ENCODE results near the gene TBL3.

TBL3 gene

DNA sequence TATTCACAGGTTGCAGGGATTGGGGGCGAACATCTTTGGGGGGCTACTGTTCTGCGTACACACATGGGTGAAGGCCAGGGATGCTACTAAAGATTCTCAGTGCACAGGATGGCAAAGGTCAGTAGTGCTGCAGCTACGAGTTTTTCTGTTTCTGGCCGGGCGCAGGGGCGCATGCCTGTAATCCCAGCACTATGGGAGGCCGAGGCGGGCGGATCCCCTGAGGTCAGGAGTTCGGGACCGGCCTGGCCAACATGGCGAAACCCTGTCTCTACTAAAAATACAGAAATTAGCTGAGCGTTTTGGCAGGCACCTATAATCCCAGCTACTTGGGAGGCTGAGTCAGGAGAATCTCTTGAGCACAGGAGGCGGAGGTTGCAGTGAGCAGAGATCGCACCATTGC is 41.7 kb downstream of the TBL3 start:
- Histone ChIP-seq H3K9ac (ENCODE audit: low read length) (no peak overlapping the region), H3K27ac (ENCODE audit: low read length) (no peak overlapping the region)

DNA sequence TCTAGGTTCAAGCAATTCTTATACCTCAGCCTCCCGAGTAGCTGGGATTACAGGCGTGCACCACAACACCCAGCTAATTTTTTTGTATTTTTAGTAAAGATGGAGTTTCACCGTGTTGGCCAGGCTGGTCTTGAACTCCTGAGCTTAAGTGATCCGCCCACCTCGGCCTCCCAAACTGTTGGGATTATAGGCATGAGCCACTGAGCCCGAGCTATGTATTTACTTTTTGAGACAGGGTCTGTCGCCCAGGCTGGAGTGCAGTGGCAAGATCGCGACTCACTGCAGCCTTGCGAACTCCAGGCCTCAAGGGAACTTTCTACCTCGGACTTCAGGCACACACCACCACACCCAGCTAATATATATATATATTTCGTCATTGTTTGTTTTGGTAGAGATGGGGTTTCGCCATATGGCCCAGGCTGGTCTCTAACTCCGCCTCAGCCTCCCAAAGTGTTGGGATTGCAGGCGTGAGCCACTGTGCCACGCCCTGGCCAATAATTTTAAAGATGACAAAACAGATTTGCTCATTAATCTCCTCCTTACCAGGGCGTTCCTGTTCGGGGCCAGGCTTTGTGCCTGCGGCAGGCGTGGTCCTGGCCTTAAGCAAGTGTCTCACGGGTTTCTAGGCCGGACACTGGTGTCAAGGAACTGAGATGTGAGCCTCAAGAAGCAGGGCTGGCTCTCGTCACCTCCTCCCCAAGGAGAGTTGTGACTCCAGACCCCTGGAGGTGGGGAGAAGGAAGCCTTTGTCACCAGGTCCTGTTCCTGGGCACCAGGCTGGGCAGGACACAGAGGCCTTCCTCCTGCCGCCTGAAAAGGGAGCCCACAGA is 43.5 kb downstream of the TBL3 start:
- Histone ChIP-seq H3K36me3 (replicated peaks; ENCODE audit: insufficient read depth, low read length) (no peaks in the 10 kb centered on the region), H3K9me2 (replicated peaks; ENCODE audit: insufficient read depth, low read length) (no peaks in the 10 kb centered on the region), H3F3A (ENCODE audit: insufficient read depth, low read length) (no peaks in the 10 kb centered on the region), H2AFZ (ENCODE audit: low read length) (no peak overlapping the region), H3K4me1 (ENCODE audit: low read length) (0 out of 2 replicates have a peak, but pooled peaks cover 3% of the 10 kb centered on the region), H4K20me1 (ENCODE audit: insufficient read depth, low read length) (no peaks in the 10 kb centered on the region), H3K4me3 (ENCODE audit: low read length) (no peak overlapping the region), H3K27ac (ENCODE audit: low read length) (no peak overlapping the region), H3K79me2 (ENCODE audit: low read length) (peaks cover 3% of the 10 kb centered on the region), H3K9me3 (replicated peaks; ENCODE audit: insufficient read depth, low read length) (no peaks in the 10 kb centered on the region), H3K4me2 (ENCODE audit: low read depth, low read length) (no peak overlapping the region), H3K27me3 (replicated peaks; ENCODE audit: insufficient read depth, low read length) (peaks cover 16% of the 10 kb centered on the region), H3K9ac (ENCODE audit: low read length) (no peak overlapping the region)
- peak; percentile 3 for DNase-seq
- no peak for TF ChIP-seq EZH2phosphoT487 (IDR thresholded peaks at IDR 0.05; ENCODE audit: low read length)
- no peak for TF ChIP-seq EZH2 (optimal IDR thresholded peaks at IDR 0.05; ENCODE audit: low read depth, low read length)

More for the DNA sequence above, 41.7 kb downstream of the TBL3 start:
- H3K4me2 ChIP-seq (ENCODE audit: low read depth, low read length), result no peak overlapping the region
- no peaks in the 10 kb centered on the region for H4K20me1 ChIP-seq (ENCODE audit: insufficient read depth, low read length)
- TF ChIP-seq, protein P1, sequence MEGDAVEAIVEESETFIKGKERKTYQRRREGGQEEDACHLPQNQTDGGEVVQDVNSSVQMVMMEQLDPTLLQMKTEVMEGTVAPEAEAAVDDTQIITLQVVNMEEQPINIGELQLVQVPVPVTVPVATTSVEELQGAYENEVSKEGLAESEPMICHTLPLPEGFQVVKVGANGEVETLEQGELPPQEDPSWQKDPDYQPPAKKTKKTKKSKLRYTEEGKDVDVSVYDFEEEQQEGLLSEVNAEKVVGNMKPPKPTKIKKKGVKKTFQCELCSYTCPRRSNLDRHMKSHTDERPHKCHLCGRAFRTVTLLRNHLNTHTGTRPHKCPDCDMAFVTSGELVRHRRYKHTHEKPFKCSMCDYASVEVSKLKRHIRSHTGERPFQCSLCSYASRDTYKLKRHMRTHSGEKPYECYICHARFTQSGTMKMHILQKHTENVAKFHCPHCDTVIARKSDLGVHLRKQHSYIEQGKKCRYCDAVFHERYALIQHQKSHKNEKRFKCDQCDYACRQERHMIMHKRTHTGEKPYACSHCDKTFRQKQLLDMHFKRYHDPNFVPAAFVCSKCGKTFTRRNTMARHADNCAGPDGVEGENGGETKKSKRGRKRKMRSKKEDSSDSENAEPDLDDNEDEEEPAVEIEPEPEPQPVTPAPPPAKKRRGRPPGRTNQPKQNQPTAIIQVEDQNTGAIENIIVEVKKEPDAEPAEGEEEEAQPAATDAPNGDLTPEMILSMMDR (IDR thresholded peaks at IDR 0.05; ENCODE audit: low read length), result no peak
- TF ChIP-seq EZH2 (optimal IDR thresholded peaks at IDR 0.05; ENCODE audit: low read depth, low read length) (no peak), EZH2phosphoT487 (IDR thresholded peaks at IDR 0.05; ENCODE audit: low read length) (no peak)
- no peaks in the 10 kb centered on the region for H3K9me3 ChIP-seq (replicated peaks; ENCODE audit: insufficient read depth, low read length)
- no peak for DNase-seq
- peaks cover 17% of the 10 kb centered on the region for H3K79me2 ChIP-seq (ENCODE audit: low read length)
- no peaks in the 10 kb centered on the region for H3K36me3 ChIP-seq (replicated peaks; ENCODE audit: insufficient read depth, low read length)
- no peaks in the 10 kb centered on the region for H3K27me3 ChIP-seq (replicated peaks; ENCODE audit: insufficient read depth, low read length)
- no peaks in the 10 kb centered on the region for H3F3A ChIP-seq (ENCODE audit: insufficient read depth, low read length)
- H2AFZ ChIP-seq (ENCODE audit: low read length), result no peak overlapping the region
- no peak overlapping the region for H3K4me3 ChIP-seq (ENCODE audit: low read length)
- H3K4me1 ChIP-seq (ENCODE audit: low read length), result peaks cover 4% of the 10 kb centered on the region; the same call in 1 of the 2 replicates
- no peaks in the 10 kb centered on the region for H3K9me2 ChIP-seq (replicated peaks; ENCODE audit: insufficient read depth, low read length)

DNA sequence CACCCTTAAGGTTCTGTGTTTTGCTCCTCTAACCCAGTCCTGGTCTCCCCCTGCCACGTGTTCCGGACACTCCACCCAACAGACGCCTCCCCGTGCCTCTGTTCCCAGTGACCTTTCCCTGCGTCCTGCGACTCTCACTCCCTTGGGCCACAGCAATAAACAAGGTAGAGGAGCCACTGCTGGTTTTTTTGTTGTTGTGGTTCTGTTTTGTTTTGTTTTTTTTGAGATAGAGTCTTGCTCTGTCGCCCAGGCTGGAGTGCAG is 44.0 kb downstream of the TBL3 start:
- no peaks in the 10 kb centered on the region for H3K79me2 ChIP-seq (ENCODE audit: low read length)
- DNase-seq, result no peak
- no peak overlapping the region for H3K9ac ChIP-seq (ENCODE audit: low read length)
- no peaks in the 10 kb centered on the region for H4K20me1 ChIP-seq (ENCODE audit: insufficient read depth, low read length)
- no peaks in the 10 kb centered on the region for H3F3A ChIP-seq (ENCODE audit: insufficient read depth, low read length)
- no peaks in the 10 kb centered on the region for H3K9me3 ChIP-seq (replicated peaks; ENCODE audit: insufficient read depth, low read length)
- H3K27ac ChIP-seq (ENCODE audit: low read length), result no peak overlapping the region
- no peaks in the 10 kb centered on the region for H3K4me1 ChIP-seq (ENCODE audit: low read length)
- no peak overlapping the region for H3K4me3 ChIP-seq (ENCODE audit: low read length)
- no peak overlapping the region for H3K4me2 ChIP-seq (ENCODE audit: low read depth, low read length)
- H3K9me2 ChIP-seq (replicated peaks; ENCODE audit: insufficient read depth, low read length), result no peaks in the 10 kb centered on the region
- no peaks in the 10 kb centered on the region for H3K36me3 ChIP-seq (replicated peaks; ENCODE audit: insufficient read depth, low read length)
- TF ChIP-seq EZH2phosphoT487 (IDR thresholded peaks at IDR 0.05; ENCODE audit: low read length), result no peak
- TF ChIP-seq, protein P1 (IDR thresholded peaks at IDR 0.05; ENCODE audit: low read length), result no peak
- TF ChIP-seq EZH2 (optimal IDR thresholded peaks at IDR 0.05; ENCODE audit: low read depth, low read length), result no peak
- no peak overlapping the region for H2AFZ ChIP-seq (ENCODE audit: low read length)
- peaks cover 21% of the 10 kb centered on the region for H3K27me3 ChIP-seq (replicated peaks; ENCODE audit: insufficient read depth, low read length)

DNA sequence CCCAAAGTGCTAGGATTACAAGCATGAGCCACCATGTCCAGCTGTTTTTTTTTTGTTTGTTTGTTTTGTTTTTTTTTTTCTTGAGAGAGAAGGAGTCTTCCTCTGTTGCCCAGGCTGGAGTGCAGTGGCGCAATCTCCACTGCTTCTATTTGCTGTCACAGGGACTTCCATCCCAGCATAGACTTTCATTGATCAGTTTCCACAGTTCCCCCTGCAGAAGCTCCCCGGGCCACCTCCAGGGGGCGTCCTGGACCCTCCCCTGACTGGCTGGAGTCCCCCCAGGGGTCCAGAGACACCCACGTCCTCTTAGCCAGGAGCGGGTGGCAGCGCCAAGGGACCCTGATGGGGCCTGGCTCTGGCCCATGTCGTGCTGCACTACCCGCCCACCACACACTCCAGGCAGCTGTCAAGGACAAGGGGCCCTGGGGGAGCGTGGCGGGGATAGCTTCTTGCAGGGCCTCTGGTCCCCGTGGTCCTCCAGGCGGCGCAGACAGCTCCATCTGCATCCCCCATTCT is 44.6 kb downstream of the TBL3 start:
- Histone ChIP-seq H3K4me1 (ENCODE audit: low read length) (no peaks in the 10 kb centered on the region), H3K36me3 (replicated peaks; ENCODE audit: insufficient read depth, low read length) (no peaks in the 10 kb centered on the region), H3K27ac (ENCODE audit: low read length) (no peak overlapping the region), H2AFZ (ENCODE audit: low read length) (no peak overlapping the region), H4K20me1 (ENCODE audit: insufficient read depth, low read length) (no peaks in the 10 kb centered on the region), H3K9ac (ENCODE audit: low read length) (no peak overlapping the region), H3K4me2 (ENCODE audit: low read depth, low read length) (no peak overlapping the region), H3F3A (ENCODE audit: insufficient read depth, low read length) (no peaks in the 10 kb centered on the region), H3K9me2 (replicated peaks; ENCODE audit: insufficient read depth, low read length) (no peaks in the 10 kb centered on the region), H3K4me3 (ENCODE audit: low read length) (no peak overlapping the region), H3K79me2 (ENCODE audit: low read length) (no peaks in the 10 kb centered on the region), H3K27me3 (replicated peaks; ENCODE audit: insufficient read depth, low read length) (peaks cover 22% of the 10 kb centered on the region), H3K9me3 (replicated peaks; ENCODE audit: insufficient read depth, low read length) (no peaks in the 10 kb centered on the region)
- DNase-seq, result peak; percentile 5
- TF ChIP-seq, protein P1 (IDR thresholded peaks at IDR 0.05; ENCODE audit: low read length), result peak; percentile 40
- TF ChIP-seq EZH2phosphoT487 (IDR thresholded peaks at IDR 0.05; ENCODE audit: low read length) (no peak), EZH2 (optimal IDR thresholded peaks at IDR 0.05; ENCODE audit: low read depth, low read length) (no peak)

Measured in MM.1S (cell line).